Measurements from ENCODE around the gene HELQ. TPM values are rescaled to one million over a fixed set of nuclear protein-coding genes. Genes with fewer than 3 reads are reported as not detected.

HELQ gene
- total and polyA plus RNA-seq, 2 of the 13 experiments (the other 11 are each of a cell fraction or from before 2014, with no cell fraction given) = 6.6 to 10.8 TPM

GRCh38 chr4:83371936-83372335 lies 83.7 kb downstream of the HELQ start (continued):
- TF ChIP-seq ETS1 (CRISPR knock-in tag; IDR thresholded peaks at IDR 0.05) = no peak
- TF ChIP-seq CHCHD3 (CRISPR knock-in tag; IDR thresholded peaks at IDR 0.05) = no peak
- no peak for TF ChIP-seq AGO1 (IDR thresholded peaks at IDR 0.05; ENCODE audit: low read depth, low read length, poor library complexity, severe bottlenecking)
- no peak for TF ChIP-seq ZBTB8A (CRISPR knock-in tag; IDR thresholded peaks at IDR 0.05; ENCODE audit: borderline replicate concordance, low read depth)
- no peak for TF ChIP-seq JUND (CRISPR knock-in tag; IDR thresholded peaks at IDR 0.05)
- no peak for TF ChIP-seq STAT5B (CRISPR knock-in tag; IDR thresholded peaks at IDR 0.05)
- no peak for TF ChIP-seq MEIS2 (CRISPR knock-in tag; IDR thresholded peaks at IDR 0.05)
- TF ChIP-seq ZNF124 (CRISPR knock-in tag; IDR thresholded peaks at IDR 0.05) = no peak
- no peak for TF ChIP-seq HIC2 (CRISPR knock-in tag; IDR thresholded peaks at IDR 0.05; ENCODE audit: low read depth)
- no peak for TF ChIP-seq ZBTB44 (CRISPR knock-in tag; IDR thresholded peaks at IDR 0.05)
- TF ChIP-seq TSC22D2 (CRISPR knock-in tag; IDR thresholded peaks at IDR 0.05; ENCODE audit: borderline replicate concordance) = no peak
